ENCODE results near the gene APBB1.

The APBB1 gene

GRCh38 chr11:6418557-6419008 lies 311 bp downstream of the APBB1 start:
- peak overlapping the region; percentile 61 for H3K4me3 ChIP-seq (ENCODE audit: low read depth, low read length)

- H3K4me3 ChIP-seq (ENCODE audit: low read depth, low read length): peak overlapping the region; percentile 61
Observed at GRCh38 chr11:6417907-6418556, 862 bp downstream of the APBB1 start.

DNA sequence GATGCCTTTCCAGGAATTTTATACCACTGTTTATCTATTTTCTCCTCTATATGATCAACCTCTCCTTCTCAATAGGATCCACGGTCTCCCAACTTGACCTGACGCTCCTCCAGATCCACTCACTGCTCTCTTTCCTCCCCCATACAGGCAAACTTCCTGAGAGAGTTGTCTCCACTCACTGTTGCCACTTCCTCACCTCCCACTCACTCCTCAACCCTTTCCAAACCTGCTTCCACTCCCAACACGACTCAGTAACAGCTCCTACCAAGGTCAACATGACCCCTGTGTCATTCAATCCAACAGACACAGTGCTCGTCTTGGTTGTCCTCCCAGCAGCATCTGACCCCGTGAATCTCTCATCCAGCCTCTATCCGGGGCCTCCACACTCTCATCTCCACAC lies 3.1 kb downstream of the APBB1 start:
- no peak overlapping the region for H3K4me3 ChIP-seq (ENCODE audit: low read depth, low read length)

DNA sequence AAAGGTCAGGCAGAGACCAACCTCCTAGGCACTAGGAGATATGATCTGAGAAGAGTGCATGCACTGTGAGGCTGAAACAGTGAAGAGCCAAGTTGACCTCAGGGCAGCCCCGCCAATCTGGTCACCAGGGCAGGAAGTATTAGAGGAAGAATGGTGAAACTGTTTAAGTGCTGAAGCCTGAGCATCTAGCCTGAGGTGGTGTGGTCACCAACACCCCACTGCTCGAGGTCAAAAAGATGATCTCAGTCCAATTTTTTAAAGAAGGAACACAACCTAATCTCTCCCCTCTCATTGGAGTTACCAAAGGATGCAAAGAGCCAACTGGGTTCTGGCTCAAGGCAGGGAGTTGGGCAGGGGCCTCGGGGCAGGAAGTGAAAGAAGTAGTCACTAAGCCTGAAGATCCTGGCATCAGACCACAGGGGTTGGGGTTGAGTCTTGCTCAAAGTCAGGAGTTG lies 4.0 kb downstream of the APBB1 start:
- no peak overlapping the region for H3K4me3 ChIP-seq (ENCODE audit: low read depth, low read length)

DNA sequence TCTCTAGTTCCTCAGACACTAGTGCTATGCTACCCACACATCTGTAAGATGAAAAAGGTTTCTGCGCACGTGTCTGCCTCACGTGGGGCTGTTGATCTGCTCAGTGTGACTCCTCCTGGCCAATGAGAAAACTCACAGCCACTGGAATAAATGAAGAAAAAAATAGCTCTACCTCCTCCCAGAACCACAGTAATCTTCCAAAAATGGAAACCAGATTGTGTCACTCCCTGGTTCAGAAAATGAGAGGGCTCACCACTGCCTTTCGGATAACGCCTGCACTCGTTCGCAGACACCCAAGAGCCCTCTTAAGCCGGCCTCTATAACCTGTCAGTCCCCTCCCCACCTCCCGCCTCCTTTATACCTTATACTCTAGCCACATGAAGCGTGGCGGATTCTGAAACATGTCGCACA lies 5.1 kb downstream of the APBB1 start:
- H3K4me3 ChIP-seq (ENCODE audit: low read depth, low read length): no peak overlapping the region

DNA sequence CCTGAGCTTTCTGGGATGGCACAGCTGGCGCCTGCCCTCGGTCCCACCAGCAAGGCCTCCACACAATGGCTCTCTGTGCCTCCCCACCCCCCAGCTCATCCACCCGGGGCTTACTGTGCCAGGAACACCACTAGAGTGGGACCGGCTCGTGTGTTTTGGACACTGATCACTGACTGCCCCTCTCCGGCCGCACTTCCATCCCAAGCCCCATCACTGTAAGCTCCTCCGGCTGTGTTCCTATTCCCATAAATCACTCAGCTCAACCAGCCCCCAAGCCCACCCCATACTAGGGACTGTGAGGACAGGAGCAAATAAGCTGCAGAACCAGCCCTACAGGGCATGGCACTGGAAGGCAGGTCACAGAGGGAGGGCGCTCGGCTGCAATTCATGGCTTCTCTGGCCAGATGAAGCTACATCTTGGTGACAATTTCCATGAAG lies 7.3 kb downstream of the APBB1 start:
- H3K4me3 ChIP-seq (ENCODE audit: low read depth, low read length): no peak overlapping the region

DNA sequence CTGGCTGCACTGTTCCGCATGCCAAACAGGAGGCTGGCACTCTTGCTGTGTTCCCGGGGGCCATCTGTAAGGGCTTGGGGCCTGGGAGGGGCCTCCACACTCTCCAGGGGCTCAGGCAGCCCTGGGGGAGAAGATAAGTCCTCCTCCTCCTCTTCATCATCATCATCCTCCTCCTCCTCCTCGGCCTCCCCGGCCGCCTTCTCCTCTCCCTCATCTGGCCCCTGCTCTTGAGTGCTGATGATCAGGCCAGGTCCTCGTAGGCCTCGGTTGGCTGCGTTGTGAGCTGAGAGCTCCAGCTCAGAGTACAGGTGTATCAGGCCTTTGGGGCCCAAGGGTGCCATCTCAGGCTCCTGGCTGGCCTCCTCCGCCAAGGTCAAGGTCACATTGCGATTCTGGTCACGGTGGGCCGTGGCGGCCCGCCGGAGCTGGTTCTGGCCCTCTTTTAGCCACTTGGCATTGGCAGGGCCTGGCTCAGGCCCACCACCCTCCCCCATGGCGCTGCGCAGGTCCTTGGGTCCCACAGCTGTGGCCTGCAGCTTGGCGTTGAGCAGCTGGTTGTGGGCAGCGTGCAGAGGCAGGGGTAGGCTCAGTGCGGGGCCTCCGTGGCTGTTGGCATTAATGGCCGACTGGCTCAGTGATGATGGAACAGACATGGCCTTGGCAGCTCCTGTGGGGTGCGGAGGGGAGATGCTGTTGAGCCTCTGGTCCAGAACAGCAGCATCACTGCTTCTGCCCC lies 8.0 kb downstream of the APBB1 start:
- H3K4me3 ChIP-seq (ENCODE audit: low read depth, low read length): no peak overlapping the region

DNA sequence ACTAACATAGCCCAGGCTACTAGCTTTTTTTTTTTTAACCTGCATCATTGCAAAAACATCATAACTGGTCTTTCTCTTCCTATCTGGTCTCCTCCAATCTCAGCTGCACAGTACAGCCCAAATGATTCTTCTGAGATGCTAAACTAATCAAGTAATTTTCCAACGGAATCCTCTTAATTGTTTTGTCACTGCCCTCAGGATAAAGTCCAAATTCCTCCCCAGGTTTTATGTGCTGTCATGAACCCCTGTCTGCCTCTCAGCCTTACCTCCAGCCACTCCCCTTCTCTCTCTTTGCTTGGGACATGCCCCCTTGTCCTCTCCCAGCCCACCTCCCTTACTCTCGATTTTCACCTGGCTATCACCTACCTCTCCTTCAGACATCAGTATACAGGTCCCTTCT lies 12.5 kb downstream of the APBB1 start:
- H3K4me3 ChIP-seq (ENCODE audit: low read depth, low read length): no peak overlapping the region

- H3K4me3 ChIP-seq (ENCODE audit: low read depth, low read length): no peak overlapping the region
Observed at GRCh38 chr11:6405846-6406245, 13.0 kb downstream of the APBB1 start.

DNA sequence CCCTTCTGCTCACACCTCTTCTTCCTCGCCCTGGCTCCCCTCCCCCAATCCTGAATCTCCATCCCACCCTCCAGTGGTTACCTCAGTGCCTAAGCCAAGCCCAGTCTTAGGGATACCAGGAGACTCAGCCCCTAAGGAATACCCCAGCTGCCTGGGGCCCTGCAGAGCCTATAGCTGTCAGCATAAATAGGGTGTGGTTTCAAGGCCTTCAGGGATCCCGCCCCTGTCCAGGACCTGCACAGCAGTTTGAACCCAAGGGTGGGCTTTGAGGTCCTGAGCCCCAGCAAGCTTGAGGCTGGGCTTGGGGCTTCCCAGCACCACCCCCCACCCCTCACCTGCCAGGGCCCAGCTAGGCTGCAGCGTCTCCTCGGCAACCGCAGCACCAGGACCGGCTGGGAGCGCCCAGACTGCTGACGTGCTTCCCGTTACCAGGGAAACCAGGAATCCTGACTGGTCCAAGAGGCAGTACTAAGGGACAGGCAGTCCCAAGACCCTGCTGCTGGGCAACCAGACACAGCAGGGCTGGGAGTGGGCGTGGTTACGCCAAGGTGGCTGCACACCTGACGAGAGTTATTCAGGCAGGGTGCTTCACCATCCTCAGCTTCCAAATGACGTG lies 13.7 kb downstream of the APBB1 start:
- H3K4me3 ChIP-seq (ENCODE audit: low read depth, low read length): no peak overlapping the region

DNA sequence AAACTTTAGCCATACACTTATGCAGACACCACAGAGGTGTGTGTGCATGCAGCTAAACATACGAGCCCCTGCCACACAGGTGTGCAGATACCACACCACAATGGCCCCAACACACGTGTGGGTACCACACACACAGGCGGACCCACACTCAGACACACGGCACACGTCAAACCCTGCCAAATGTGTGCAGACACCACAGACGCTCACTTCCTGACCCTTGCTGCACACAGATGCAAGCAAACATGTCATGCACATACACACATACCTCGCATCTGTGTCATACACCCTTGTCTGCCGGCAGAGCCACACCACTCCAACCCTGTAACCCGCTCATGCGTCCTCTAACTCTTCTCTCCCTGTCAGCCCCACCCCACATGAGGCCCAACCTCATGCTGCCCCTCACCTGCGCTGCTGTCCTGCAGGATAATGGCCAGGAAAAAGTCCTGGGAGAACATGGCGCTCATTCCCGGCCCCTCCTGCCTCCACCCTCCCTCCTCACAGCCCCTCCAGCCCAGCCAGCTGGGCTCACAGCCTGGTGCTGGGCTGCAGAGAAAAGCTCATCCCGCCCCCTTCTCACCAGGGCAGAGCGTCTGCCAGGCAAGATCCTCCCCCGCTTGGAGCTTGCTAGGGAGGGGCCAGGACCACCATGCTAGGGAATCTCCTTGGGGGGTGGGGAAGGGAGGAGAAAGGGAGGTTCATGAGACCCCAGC lies 14.4 kb downstream of the APBB1 start:
- no peak overlapping the region for H3K4me3 ChIP-seq (ENCODE audit: low read depth, low read length)

DNA sequence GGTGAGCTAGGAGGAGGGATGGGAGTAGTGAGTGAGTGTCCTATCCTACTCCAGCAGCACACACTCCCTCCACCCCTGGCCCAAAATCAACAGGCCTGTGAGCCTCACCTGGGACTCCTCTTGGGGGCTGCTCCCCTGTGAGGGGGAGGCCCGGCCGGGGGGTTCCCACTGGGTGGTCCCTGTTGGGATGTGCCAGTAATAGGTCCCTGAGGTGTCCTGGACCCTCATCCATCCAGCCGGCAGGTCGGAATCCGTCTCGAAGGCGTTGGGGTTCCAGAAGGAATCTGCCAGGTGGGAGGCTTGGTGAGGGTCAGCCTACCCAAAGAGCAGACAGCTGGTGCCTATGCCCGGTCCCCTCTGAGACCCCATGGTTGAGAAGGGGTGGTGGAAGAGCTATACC lies 15.4 kb downstream of the APBB1 start:
- H3K4me3 ChIP-seq (ENCODE audit: low read depth, low read length): no peak overlapping the region

GRCh38 chr11:6402561-6402981 lies 16.3 kb downstream of the APBB1 start:
- H3K4me3 ChIP-seq (ENCODE audit: low read depth, low read length): no peak overlapping the region

DNA sequence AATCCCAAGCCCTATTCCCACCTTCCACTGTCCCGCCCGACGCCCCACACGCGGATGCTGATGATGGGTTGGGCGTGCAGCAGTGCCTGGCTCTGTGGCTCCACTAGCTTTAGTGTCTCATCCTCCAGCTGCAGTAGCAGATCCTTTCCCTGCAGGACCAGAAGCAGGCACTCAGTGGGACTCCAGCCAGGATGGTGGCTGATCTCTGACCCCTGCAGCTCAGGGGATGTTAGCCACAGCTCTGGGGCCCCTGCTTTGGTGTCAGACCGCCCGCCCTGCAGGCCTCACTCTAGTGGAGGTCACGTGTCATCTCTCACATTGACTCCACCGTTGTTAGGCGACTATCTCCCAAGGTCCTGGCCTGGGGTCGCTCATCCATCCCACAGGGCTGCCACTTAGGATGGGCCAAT lies 16.8 kb downstream of the APBB1 start:
- H3K4me3 ChIP-seq (ENCODE audit: low read depth, low read length): no peak overlapping the region

DNA sequence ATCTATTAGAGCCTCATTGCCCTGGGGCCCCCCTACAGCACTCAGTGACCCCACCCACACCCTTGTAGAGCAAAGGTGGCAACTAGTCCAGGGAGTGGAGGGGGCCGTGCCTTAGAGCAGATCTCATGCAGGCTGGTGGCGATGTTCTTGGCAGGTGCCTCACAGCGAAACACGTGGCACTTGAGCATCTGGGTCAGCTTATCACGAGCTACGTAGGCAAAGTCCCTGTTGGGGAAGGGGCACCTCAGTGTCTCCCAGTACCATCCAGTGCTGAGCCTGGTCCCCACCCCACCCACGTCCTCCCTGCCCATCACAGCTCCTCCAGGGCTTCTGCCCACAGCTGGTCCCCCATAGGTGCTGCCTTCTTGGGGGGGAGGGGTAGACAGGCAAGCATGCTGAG lies 17.4 kb downstream of the APBB1 start:
- no peak overlapping the region for H3K4me3 ChIP-seq (ENCODE audit: low read depth, low read length)

DNA sequence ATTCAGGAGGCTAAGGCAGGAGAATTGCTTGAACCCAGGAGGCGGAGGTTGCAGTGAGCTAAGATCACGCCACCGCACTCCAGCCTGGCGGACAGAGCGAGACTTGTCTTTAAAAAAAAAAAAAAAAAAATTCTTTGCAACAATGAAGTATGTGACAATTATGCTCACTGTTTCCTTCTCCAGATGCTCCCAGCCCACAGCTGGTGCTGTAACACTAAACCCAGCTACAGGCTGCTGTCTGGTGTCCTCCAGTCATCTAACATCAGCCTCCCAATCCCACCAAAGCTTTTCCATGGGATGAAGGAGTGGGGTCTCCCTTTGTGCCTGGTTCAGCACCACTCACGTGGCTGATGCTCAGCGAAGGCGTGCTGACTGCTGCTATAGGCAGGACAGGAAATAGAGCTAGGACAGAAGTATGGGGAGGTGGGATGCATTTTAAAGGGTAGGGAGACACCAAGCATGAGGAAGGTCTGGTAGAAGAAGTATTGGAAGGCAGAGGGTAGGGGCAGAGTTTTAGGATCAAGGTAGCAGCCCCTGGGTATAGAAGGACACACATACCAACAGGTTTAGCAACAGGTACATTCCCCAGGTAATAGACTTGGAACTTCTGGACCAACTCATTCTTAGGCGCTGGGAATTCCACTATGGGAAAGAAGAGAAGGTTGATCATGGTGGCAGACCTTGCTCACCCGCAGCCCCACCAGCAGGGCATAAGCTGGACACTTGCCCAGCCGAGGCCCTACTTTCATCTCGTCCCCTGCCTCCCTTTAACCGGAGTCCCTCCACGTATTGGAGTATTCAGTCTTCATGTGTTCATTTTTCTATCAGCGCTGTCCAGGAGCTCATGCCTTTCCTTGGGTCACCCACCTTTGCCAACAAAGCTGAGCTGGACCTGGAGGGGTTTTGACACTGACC lies 18.2 kb downstream of the APBB1 start:
- H3K4me3 ChIP-seq (ENCODE audit: low read depth, low read length): no peak overlapping the region

DNA sequence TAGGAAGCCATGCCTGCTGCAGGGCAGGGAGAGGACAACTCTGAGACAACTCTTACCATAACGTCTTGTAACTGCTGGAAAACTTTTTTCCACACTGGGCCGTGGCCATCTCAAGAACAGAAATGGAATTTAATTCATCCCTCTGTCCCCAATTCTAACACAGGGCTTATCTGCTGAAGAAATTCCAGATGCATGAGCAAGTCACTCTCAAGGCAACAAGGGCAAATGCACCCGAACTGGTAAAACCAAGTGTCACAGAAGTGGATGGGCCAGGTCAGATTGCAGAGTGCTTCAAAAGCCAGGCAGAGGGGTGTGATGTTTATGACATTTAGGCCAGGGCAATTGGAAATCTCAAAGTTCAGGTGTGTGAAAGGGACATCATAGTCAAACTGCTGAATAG lies 21.3 kb downstream of the APBB1 start:
- no peak overlapping the region for H3K4me3 ChIP-seq (ENCODE audit: low read depth, low read length)

GRCh38 chr11:6397156-6397555 lies 21.7 kb downstream of the APBB1 start:
- H3K4me3 ChIP-seq (ENCODE audit: low read depth, low read length): no peak overlapping the region

DNA sequence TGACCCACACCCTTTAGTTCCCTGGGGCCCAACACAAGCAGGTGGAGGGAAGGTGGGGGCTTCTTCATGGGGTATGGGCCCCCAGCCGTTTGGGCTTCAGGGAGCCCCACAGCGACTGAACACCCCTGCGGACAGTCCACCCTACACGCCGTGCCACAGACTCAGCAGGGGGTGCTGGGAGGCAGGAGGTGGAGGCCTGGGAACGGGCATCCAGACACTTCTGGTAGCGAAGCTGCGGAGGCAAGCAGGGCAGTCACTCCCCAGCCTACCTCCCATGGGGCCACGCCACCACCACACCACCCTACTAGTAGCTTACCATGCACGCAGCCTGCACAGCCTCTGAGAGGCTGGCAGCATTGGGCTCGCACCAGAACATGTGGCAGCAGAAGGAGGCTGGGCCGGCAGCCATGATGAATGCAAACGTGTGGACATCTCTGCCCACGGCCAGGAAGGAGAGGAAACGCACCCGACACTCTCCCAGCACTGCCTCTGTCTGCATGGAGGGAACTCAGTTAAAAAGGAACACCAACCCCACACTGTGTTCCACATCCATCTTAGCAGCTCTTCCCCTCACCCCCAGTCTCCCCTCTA lies 23.3 kb downstream of the APBB1 start:
- no peak overlapping the region for H3K4me3 ChIP-seq (ENCODE audit: low read depth, low read length)

Data from iPS-11a (cell line).